MV-4-11 (cell line): ENCODE measurements around the gene RUNX1.
A peak's percentile ranks its signal among the peaks of the same experiment; 100 is the strongest.

Experiments
- DNase-seq: peaks from one replicate; lab custom pipeline; 2025; lab: John Stamatoyannopoulos, UW

Gene RUNX1

DNA sequence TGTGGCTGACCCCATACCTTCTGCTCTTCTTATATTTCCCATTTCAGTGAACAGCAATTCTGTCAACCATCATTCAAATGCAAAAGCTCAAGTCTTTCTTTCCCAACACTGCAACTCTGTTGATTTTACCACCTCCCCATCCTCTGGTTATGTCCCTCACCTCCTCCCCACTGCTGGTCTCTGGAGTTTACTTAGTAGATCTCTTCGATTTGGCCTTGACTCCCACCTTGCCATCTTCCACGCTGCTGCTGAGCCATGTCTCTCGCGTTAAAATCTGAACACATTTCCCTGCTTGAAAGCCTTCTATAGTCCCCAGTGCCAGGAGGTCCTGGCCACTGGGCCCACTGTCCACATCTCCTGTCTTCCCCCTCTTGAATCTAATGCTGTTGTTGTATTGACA is 125.5 kb downstream of the RUNX1 start:
- DNase-seq, result no peak

DNA sequence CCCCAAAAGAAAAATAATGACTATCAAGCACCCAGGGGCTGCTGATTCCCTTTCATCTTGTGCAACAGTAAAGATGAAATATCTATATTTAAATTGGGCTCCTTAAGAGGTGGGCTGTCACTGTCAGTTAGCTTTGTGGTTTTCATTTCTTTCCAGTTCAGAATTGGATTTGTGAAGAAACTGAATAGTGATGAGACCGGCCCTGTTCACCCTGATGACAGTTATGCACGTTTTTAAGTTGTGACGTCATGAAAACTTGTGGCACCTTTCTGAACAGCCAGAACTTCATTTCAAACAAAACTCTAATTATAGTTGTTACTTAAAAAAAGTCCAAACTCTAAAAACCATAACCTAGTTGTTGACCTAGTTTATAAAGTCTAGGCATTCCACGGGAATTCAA is 125.9 kb downstream of the RUNX1 start:
- no peak for DNase-seq

DNA sequence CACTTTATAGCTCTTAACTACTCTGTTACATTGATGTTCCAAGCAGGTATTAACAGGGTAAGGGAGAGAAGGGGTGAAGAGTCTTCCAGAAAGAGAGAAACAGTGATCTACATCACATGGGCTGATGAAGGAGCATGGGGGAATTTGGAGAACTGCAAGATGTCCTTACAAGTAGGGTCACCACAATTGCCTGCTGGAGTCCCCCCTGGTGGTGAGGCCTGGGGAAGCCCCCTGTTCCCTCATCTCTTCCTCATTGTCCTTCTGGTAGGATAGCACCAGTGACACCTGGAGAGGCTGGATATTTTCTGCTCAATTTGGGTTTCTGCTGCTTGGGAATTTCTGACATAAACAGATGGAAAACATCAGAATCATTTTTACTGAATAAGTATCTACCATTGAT is 126.6 kb downstream of the RUNX1 start:
- no peak for DNase-seq

DNA sequence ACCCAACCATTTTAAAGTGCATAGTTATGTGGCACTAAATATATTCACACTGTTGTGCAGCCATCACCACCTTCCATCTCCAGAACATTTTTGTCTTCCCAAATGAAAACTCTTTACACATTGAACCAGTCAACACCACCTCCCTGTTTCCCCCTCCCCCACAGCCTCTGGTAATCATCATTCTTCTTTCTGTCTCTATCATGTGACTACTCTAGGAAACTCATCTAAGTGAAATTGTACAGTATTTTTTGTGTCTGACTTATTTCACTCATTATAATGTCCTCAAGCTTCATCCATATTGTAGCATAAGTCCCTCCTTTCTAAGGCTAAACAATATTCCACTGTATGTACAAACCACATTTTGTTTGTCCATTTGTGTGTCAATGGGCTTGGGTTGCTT is 128.0 kb downstream of the RUNX1 start:
- DNase-seq, result no peak

DNA sequence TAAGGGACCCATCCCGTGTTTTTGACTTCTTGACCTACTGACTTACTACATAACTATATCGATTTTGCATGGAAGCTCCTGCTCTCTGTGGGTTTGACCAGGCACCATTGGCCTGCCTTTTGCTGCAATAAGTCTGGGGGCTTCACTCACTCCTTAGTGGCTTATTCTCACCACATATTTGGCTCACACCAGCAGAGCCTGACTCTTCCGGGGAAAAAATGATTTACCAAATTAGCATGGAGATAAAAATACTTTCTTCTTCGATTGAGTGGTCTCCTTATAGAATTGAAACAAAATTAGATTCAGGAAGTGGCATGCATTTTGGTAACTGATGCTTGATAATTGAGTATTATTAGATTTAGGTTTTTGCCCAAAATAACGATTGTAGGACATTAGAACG is 129.7 kb downstream of the RUNX1 start:
- DNase-seq, result no peak

DNA sequence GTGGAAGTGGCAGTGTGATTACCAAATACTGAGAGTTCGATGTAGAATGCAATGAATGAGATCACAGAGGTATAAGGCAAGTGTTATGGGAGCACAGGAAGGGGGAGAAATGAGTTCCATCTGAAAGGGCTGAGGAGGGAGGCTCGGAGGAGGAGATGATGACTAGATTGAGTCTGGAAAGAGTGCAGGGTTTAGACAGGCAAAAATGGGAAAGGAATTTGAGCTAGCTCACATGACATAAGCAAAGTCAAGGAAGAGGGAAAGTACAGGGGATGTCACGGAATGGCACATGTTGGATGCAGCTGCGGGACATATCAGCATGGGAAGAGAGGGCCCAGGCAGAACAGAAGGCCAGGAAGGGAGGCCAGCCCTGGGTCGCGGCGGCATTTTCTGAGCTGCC is 132.7 kb downstream of the RUNX1 start:
- no peak for DNase-seq

DNA sequence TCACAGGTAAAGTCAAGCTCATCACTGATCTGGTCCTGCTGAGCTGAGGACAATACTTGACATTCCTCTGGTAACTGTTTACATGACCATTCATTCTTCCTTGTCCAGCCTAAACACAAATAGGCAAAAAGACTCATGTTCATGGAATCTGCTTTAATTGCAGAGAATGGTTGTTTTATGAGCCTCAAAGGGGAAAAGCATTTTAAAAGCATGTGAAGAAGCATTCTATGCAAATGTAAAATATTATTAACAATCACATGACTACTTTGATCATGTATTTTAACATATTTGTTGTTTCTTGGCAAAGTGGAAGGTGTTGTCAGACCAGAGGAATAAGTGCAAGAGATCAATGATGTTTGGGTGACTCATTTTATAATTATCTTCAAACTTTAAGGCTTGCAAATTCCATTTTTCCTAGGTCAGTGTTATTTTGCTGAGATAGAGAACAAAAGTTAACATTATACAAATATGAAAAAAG is 133.7 kb downstream of the RUNX1 start:
- no peak for DNase-seq

DNA sequence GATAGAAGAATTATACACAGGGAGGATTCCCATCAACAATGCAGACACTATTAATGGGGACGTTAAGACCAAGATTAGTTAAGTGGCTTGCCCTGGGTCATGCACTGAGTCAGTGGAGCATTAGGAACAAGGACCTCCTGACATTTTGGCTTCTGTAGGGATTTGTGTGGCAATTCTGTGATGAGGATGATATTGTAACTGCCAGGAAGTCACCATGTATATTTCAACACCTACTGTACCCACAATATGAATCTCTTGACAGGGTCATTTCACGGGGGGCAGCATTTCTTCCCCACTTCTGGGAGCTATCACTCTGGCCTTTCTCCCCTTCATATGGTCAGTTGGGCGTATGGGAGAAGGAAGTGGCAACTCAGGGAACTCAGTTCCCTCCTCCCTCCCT is 134.9 kb downstream of the RUNX1 start:
- DNase-seq, result peak; percentile 54

DNA sequence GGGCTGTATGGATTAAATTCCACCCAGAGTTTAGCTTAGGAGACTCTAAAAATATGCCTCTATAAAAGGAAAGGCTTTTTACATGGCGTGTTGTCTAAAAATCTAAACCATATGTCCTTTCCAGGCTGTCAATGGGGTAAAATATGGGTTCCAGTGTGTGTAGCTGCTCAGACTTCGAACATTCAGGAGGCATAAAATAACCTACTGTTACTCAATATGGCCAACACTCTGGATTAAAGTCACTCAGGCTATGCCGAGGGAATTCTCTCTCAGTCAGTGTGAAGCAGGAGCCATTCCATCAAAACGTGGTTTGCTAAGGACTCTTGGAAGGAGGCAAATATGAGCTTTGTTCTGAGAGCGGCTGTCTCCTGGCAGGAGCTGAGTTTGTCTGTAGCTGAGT is 135.3 kb downstream of the RUNX1 start:
- DNase-seq, result no peak

DNA sequence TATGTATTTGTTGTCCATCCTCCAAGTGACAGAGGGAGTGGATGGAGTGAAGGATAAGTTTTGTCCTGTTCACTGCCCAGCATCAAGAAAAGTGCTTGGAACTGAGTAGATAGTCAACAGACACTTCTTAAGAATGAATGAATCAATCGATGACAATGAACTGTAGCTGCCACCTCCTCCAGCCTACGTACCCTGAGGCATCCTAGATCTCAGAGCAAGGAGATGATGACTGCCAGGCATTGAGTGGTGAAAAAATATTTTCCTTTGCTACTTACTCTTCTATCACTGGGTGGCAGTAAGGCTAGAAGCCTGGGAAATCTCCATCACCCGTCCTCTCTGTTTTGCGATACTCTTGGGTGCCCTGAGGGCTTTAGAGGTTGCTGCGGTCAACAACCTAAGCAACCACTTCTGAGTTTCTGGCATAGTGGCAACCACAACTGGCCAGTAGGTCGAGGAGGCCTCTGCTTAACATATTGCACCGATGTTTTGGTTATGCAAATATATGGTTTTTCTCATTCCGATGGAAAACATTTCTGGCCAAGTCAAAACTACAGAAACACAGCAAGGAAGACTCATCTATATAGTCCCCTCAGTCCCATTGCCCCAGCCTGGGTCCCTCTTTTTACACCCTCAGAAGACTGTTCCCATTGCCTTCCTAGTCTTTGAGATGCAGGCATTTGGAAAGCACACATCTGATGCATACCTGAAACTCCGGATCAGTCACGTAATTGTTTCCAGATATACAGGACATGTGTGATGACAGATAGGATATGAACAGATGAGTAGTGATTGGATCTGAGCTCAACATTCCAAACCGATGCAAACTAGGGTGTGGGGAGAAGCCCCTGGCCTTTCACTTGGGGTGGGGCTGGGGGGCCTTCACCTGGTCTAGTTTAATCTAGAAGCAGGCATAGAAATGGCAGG is 136.8 kb downstream of the RUNX1 start:
- DNase-seq, result peak; percentile 89

DNA sequence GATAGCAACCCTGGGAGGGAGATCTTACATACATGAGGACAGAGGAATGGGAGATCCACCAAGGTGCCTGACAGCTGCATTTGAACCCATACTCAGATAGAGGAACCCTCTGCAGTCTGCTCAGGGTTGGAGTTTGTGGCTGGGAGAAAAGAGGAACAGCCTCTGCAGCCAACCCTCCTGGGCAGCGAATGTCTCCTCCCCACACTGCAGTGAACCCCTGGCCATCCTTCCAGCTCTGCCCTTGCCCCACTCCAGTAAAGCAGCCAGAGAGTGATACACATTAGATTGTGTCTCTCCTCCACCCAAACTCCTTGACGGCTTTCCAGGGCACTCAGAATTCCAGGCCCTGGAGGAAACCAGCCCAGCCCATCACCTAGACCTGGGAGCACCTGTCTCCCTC is 137.7 kb downstream of the RUNX1 start:
- DNase-seq, result peak; percentile 89

DNA sequence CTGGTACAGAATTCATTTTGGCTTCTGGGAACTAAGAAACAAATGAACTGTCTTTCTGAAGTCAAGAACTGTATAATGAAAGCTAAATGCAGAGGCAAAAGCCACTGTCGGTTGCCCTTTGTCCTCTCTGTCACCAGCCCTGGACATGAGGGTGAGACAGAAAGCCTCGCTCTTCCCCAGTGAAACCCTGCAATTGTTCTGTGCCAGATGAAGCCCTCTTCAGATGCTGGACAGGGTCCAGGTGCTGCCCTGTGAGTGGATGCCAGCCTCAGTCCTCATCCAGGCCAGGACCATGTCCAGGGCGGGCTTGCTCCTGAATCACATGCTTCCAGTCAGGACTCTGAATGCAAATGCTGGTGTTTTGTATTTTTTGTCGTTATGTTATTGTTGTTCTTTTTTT is 138.7 kb downstream of the RUNX1 start:
- DNase-seq, result no peak

DNA sequence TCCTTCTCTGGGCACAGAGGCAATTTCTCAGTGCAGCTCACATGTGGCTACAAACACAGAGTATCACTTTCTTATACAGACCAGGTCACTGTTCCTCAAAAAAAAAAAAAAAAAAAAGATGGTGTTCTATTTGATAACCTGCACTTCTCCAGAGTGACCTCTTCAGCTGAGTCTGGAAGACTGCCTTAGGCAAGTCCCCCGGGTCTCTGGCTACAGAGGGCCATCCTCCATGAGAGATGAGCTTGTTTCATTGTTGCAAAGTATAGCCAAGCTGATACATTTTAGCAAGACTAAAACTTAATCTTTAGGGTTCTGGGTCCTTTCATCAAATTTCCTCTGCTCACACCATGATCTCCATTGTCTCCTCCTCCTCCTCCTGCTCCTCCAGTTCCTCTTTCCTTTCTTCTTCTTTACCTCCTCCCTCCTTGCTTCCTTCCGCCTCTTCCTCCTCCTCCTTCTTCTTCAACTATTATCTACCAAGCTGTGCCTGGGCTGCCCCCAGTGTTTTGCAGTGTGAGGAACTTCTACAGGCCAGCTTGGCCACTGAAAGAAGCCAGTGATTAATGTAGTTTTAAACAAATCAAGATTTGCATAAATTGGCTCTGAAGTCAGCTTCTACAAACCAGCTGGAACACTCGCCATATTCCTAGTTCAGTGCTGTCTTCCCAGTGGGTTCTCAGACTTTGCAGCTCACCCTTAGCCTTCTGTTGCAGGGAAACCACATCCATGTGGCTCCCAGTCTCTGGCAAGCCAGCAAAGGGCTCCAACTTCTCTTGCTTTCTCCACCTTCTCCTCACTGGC is 139.4 kb downstream of the RUNX1 start:
- peak; percentile 71 for DNase-seq

DNA sequence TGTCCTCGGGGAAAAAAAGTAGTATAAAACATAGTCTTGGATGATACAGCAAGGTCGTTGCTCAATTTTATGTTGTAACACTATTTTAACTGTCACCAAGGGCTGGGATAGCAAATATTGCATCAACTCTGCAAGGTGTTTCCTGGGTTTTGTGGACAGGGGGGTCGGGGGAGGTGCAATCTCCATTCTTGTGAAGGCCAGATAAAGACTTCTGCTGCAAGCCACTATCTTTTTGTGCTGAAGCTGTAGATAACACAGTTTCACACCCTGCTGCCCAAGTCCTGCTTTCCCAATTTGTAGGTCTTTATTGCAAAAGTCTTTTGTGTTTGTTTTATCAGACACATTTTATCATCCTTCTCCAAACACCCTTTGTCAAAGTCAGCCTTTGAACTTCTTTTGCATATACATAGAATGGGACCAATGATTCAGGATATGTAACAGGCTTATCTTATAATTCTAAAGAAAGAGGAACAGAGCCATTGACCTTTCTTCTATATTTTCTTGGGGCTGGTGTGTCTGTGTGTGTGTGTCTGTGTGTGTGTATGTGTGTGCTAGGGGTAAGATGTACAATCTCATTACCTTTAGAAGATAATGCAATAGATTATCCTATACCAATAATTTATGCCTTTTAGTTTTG is 140.6 kb downstream of the RUNX1 start:
- peak; percentile 99 for DNase-seq

DNA sequence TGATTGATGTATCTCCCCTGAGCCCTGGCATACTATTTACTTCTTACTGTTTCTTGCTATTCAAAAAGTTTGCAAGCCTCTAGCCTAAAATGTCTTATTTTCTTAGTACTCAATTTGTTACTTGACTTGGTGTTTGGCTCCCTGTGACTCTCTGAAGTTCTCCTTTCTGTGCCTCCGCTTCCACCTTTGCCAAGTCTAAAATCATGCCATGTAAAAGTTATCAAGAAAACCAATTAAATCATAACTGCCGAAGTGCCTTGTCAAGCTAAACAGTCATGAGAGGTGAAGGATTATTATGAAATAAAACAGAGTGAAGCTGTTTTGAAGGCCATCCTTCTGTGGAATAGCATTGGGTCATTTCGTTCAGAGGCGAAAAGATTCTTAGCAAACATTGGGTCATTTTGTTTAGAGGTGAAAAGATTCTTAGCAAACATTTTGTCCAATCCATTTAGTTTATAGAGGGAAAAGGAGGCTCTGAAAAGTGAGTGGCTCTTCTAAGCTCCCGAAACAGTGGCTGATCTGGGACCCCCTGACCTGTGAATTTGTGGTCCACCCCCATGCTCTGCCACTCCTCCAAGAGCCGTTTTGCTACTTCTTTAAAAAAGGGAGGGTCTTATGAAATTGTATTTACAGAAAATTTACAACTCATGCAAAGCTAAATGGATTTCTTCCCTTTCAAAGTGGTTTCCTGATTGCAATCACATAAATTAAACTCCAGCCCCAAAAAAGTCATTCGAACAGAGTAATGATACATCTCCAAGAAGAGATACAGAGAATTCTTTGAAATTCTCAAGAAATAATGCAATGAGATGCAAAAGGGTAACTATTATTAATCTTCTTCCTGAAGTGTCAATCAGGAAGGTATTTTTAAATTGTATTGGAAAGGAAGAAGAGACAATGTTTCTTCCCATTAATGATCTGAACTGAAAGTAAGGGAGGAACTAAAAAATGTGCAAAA is 141.4 kb downstream of the RUNX1 start:
- DNase-seq, result no peak

DNA sequence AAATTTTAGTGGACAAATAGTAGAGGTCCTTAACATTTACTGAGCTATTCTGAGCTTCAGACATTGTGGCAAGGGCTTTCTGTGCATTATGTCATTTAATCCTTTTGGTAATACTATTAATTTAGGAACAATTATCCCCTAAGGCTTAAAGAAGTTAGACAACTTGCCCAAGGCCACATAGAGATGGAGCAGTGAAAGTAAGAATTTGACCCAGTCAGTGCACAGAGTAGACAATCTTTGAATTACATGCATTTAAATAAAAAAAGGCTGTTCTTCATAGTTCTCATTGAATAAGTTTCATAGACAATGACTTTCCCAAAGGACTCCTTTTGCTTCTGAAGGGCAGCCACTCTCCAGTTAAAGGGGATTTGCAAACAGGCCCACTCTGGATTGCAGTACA is 142.7 kb downstream of the RUNX1 start:
- no peak for DNase-seq

DNA sequence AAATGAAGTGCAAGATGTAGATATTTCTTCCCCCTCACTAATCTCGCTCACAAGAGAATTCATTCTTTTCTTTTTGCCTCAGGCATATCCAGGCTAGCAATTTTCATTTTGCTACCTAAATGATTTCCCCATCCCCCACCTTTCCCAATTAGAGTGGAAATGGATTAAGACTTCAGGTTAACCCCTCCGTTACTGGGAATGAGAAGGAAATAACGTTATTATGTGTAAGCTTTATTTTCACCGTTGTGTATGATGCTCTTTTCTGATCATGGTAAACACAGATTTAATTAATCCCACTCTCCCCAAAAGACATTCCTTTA is 143.9 kb downstream of the RUNX1 start:
- no peak for DNase-seq

DNA sequence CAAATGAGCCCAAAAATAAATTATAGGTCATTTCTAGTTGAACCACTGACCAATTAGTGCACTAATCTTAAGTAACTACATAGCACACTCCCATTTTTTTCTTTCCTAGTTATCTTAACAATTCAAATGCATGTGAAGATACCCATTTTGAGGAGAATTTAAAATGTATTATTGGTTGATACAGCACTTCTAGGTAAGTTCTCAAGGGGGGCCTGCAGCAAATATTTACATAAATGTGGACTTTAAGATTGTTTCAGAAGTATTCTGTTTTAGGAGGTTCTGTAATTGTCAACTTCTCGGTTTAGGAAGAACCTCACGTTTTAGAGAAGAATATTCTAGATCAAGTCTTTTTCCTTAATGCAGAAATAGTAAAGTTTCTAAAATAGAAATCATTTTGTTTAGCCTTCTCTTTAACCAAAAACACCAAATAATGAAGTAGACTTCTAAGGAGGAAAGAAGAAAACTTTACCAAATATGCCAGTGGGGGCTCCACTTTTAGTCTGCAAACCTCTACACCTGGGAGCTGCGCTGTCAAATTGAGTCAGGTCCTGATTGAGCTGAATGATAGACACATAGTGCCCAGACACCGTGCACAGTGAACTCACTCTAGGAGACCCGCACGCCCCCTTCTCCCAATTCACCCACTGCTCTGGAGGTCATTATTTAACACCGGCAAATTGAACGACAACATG is 144.4 kb downstream of the RUNX1 start:
- DNase-seq, result no peak

DNA sequence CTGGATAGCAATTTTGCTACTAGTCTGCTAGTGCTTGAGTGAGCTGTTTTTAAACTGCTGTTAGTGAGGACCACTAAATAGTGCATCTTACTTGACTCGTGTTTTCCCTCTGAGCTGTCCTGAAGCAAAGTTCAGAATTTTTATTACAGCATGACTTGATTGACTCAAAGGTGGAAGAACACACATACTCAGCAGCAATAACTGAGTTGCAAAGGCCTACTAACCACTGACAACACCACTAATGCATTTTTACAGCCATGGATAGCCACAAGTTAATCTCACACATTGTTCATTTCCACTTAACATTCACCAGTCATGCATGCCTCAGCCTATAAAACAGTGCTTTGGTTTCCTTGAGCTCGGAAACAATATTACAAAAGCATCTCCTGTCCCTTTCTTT is 148.7 kb downstream of the RUNX1 start:
- peak; percentile 77 for DNase-seq

DNA sequence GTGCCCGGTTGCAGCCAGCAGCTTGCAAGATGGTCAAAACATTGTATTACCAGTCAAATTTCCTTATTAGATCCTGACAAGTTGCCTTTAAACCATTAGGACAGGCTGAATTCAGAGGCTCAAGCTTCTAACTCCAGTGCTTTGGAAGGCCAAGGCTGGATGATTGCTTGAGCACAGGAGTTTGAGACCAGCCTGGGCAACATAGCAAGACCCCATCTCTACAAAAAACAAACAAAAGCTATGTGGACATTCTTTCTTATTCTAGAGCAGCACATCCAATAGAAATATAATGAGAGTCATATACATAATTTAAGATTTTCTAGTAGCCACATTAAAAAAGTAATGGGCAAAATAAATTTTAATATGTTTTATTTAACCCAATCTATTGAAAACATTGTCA is 149.3 kb downstream of the RUNX1 start:
- no peak for DNase-seq

DNA sequence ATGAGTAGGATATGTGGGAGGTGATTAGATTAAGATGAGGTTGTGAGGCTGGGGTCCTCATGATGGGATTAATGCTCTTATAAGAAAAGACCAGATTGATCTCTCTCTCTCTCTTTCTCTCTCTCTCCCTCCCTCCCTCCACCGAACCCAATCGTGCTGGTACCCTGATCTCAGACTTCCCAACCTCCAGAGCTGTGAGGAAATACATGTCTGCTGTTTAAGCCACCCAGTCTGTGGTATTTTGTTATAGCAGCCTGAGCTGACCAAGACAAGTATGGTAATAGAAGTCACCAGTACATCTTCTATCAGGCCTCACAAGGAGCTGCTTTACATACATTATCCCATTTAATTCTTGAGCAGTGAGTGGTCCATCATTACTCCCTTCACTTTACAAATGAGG is 149.8 kb downstream of the RUNX1 start:
- no peak for DNase-seq
